SU-DHL-6 (cell line): ENCODE data around the gene NAA80.

Experiments
- CTCF ChIP-seq: fragments of 200-600 bp; sonication (generic); IDR thresholded peaks from one replicate; pipeline ENCODE4 v1.5.1; 2017; ENCODE audit warnings: antibody characterized with exemption, mild to moderate bottlenecking, low read length, moderate library complexity; ENCODE audit not compliant: insufficient read depth, poor library complexity, severe bottlenecking
- EZH2phosphoT487 ChIP-seq: fragments of 200-600 bp; sonication (generic), shearing (Covaris generic); conservative IDR thresholded peaks from 2 replicates; pipeline ENCODE4 v1.6.1; 2018; ENCODE audit warnings: mild to moderate bottlenecking, antibody characterized with exemption, low read length, moderate library complexity, mixed read lengths

GRCh38 chr3:50319181-50319893 is 20.1 kb upstream of the NAA80 start:
- TF ChIP-seq CTCF, result no peak
- TF ChIP-seq EZH2phosphoT487, result no peak
